Keratinocyte (primary cell): ENCODE results near the gene GCA. TPM values are rescaled to one million over a fixed set of nuclear protein-coding genes. Genes with fewer than 3 reads are reported as not detected.

Experiments
- DNase-seq: peaks from one replicate; pipeline ENCODE4 v3.0.0-alpha.2; 2011; ENCODE audit warnings: low read depth, missing footprints, low spot score
- FAIRE-seq: peaks from 2 replicates; lab custom pipeline; 2011; peaks lifted over from hg19 to GRCh38; lab: Jason Lieb, UNC
- H2AFZ ChIP-seq: 2 replicates; pipeline ENCODE4 v1.6.0; 2012; ENCODE audit warnings: low read length, control low read depth, inconsistent platforms; ENCODE audit not compliant: control insufficient read depth
- H3K27ac ChIP-seq: 2 replicates; pipeline ENCODE4 v1.5.1; 2011; ENCODE audit warnings: low read length; ENCODE audit not compliant: control insufficient read depth, insufficient read depth
- H3K27me3 ChIP-seq: 3 replicates; pipeline ENCODE4 v1.6.0; 2011; ENCODE audit warnings: low read length; ENCODE audit not compliant: control insufficient read depth, insufficient read depth; ENCODE audit errors: extremely low read depth
- H3K36me3 ChIP-seq, 2 experiments: 2 replicates in 1 of 2; 3 replicates in 1 of 2; pipeline ENCODE4 v1.5.1; 2011; ENCODE audit warnings: low read length in 2 of 2, mild to moderate bottlenecking in 1 of 2; ENCODE audit not compliant: control insufficient read depth in 2 of 2, insufficient read depth in 2 of 2; ENCODE audit errors: extremely low read depth in 1 of 2
- H3K4me1 ChIP-seq: 3 replicates; pipeline ENCODE4 v1.5.1; 2011; ENCODE audit warnings: low read length; ENCODE audit not compliant: control insufficient read depth, insufficient read depth; ENCODE audit errors: extremely low read depth
- H3K4me2 ChIP-seq: 3 replicates; pipeline ENCODE4 v1.6.0; 2011; ENCODE audit warnings: low read depth, low read length; ENCODE audit not compliant: control insufficient read depth, insufficient read depth; ENCODE audit errors: extremely low read depth
- H3K4me3 ChIP-seq, 3 experiments: fragments of 200-600 bp in 1 of 3; sonication (generic) in 1 of 3; 2 replicates in 2 of 3; 3 replicates in 1 of 3; pipeline ENCODE4 v1.5.1; 2011 to 2016; ENCODE audit warnings: low read length in 3 of 3, mild to moderate bottlenecking in 3 of 3, control low read depth in 2 of 3, inconsistent platforms in 1 of 3, low read depth in 1 of 3, mixed read lengths in 1 of 3, mixed run types in 1 of 3, moderate library complexity in 1 of 3; ENCODE audit not compliant: control insufficient read depth in 2 of 3, insufficient read depth in 2 of 3; ENCODE audit errors: extremely low read depth in 1 of 3
- H3K79me2 ChIP-seq: 2 replicates; pipeline ENCODE4 v1.6.0; 2012; ENCODE audit warnings: low read length; ENCODE audit not compliant: control insufficient read depth, insufficient read depth
- H3K9ac ChIP-seq: 3 replicates; pipeline ENCODE4 v1.6.0; 2011; ENCODE audit warnings: low read length; ENCODE audit not compliant: control insufficient read depth, insufficient read depth; ENCODE audit errors: extremely low read depth
- H3K9me1 ChIP-seq: 3 replicates; pipeline ENCODE4 v1.6.0; 2011; ENCODE audit warnings: low read length; ENCODE audit not compliant: control insufficient read depth, insufficient read depth; ENCODE audit errors: extremely low read depth
- H3K9me3 ChIP-seq: 2 replicates; pipeline ENCODE4 v1.5.1; 2012; ENCODE audit warnings: low read depth, low read length; ENCODE audit not compliant: control insufficient read depth
- H4K20me1 ChIP-seq: 3 replicates; pipeline ENCODE4 v1.6.0; 2011; ENCODE audit warnings: low read length; ENCODE audit not compliant: control insufficient read depth, insufficient read depth; ENCODE audit errors: extremely low read depth
- EZH2 ChIP-seq: IDR thresholded peaks from one replicate; pipeline ENCODE4 v1.6.1; 2012; ENCODE audit warnings: inconsistent platforms, mild to moderate bottlenecking, low read length, moderate library complexity
- dilution Hi-C: fragments of 300-500 bp; cut with MboI; formaldehyde crosslinking; loops from one replicate; pipeline ENCODE4 v1.7.0; 2020; ENCODE audit warnings: low sequenced_read_pairs; ENCODE audit not compliant: extremely low pct_ligation_motif_present
- polyA minus RNA-seq, 3 experiments: library from RNA; depleted of rRNA, polyadenylated mRNA; stranded (reverse); fragments of >200 nt; gene quantifications; 1 replicate in 1 of 3; 2 replicates in 1 of 3; 3 replicates in 1 of 3; pipeline ENCODE4 v1.2.3, GENCODE V29; 2011
- polyA plus RNA-seq, 5 experiments: library from polyadenylated mRNA; depleted of rRNA in 3 of 5; stranded (reverse) in 3 of 5; stranded (forward) in 1 of 5; unstranded in 1 of 5; fragments of >200 nt; gene quantifications; 1 replicate in 1 of 5; 2 replicates in 3 of 5; 3 replicates in 1 of 5; pipeline versions ENCODE4 v1.2.1 to v1.2.3, GENCODE V29; 2011 to 2012; ENCODE audit warnings: missing spikeins in 2 of 5, low read depth in 1 of 5, low replicate concordance in 1 of 5
- TF ChIP-seq, protein P1 (sequence below), 3 experiments: IDR thresholded peaks in 1 of 3; conservative IDR thresholded peaks in 1 of 3; optimal IDR thresholded peaks in 1 of 3; 2 replicates in 2 of 3; 3 replicates in 1 of 3; pipeline versions ENCODE3 to v1.5.1; 2011; ENCODE audit warnings: low read length in 3 of 3, mild to moderate bottlenecking in 3 of 3, moderate library complexity in 2 of 3, control low read depth in 1 of 3, inconsistent platforms in 1 of 3; ENCODE audit not compliant: insufficient read depth in 2 of 3; ENCODE audit errors: extremely low read depth in 1 of 3

The GCA gene, protein sequence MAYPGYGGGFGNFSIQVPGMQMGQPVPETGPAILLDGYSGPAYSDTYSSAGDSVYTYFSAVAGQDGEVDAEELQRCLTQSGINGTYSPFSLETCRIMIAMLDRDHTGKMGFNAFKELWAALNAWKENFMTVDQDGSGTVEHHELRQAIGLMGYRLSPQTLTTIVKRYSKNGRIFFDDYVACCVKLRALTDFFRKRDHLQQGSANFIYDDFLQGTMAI
- polyA plus RNA-seq, result 5.6 to 10.0 TPM (median 6.9 TPM) in 3 replicates
- polyA plus RNA-seq (2011; ENCODE audit: low read depth), result 10.1 TPM
- 3.7 and 5.6 TPM in 2 replicates for polyA plus RNA-seq (2011; cell fraction: cytosol; rRNA removed)
- 5.5 and 9.5 TPM in 2 replicates for polyA plus RNA-seq (2011; cell fraction: nucleus; rRNA removed)
- polyA plus RNA-seq (2012; ENCODE audit: low replicate concordance), result 5.9 and 9.0 TPM in 2 replicates
- 1.3 to 11.5 TPM (median 2.7 TPM) in 3 replicates for polyA minus RNA-seq
- polyA minus RNA-seq (2011; cell fraction: cytosol; rRNA and poly(A)+ RNA removed), result 4.0 TPM
- polyA minus RNA-seq (2011; cell fraction: nucleus; rRNA and poly(A)+ RNA removed), result 1.9 and 5.2 TPM in 2 replicates

DNA sequence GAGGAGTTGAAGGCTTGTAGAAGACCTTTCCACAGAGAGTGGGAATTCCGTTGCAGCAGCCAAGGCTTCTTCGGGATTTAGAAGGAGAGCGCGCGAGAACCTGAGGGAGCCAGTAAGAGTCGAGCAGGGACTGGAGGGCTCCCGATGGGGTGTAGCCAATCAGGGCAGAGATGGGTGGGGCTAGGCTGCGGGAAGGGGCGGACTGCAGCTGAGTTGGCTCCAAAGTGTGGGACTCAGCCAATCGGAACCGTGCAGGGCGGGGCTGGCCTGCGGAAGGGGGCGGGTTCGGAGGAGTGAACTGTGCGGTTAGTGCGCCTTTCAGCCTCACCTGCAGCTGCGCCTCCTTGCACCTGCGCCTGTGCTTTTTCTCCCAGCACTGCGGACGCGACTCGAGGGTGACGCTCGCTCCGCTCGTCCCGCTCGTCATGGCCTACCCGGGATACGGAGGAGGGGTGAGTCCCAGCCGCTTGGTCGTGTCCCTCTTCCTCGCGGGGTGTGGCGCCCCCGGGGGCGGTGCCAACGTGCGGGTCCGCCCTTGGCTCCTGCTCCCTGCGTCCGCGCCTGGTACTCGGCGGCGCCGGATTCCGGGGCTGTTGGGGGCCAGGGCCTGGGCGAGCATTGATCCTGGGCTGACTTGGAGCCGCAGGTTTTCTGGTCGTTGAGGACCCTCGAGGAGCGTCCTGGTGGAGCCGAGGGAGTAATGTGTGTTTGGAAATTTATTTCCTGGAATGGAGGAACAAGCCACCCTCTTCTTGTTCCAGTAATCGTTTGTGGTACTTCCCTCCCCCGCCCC lies at the start of gene GCA:
Gene GCA (plus strand): TSS at position 309 of the 793 bp plus-strand sequence. CDS start 117 bp downstream, at position 426.
- peak; percentile 41 for DNase-seq
- TF ChIP-seq, protein P1, sequence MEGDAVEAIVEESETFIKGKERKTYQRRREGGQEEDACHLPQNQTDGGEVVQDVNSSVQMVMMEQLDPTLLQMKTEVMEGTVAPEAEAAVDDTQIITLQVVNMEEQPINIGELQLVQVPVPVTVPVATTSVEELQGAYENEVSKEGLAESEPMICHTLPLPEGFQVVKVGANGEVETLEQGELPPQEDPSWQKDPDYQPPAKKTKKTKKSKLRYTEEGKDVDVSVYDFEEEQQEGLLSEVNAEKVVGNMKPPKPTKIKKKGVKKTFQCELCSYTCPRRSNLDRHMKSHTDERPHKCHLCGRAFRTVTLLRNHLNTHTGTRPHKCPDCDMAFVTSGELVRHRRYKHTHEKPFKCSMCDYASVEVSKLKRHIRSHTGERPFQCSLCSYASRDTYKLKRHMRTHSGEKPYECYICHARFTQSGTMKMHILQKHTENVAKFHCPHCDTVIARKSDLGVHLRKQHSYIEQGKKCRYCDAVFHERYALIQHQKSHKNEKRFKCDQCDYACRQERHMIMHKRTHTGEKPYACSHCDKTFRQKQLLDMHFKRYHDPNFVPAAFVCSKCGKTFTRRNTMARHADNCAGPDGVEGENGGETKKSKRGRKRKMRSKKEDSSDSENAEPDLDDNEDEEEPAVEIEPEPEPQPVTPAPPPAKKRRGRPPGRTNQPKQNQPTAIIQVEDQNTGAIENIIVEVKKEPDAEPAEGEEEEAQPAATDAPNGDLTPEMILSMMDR (optimal IDR thresholded peaks at IDR 0.05 in 1 of 3, IDR thresholded peaks at IDR 0.05 in 1 of 3, conservative IDR thresholded peaks at IDR 0.05 in 1 of 3; ENCODE audit: extremely low read depth in 1 of 3, insufficient read depth in 2 of 3, low read length in 3 of 3), result no peak
- no peak for TF ChIP-seq EZH2
- Histone ChIP-seq H3K9ac (peak within 1 kb of the TSS; percentile 59), H3K27ac (no peak within 1 kb of the TSS), H3K4me1 (peaks cover 4% of the 10 kb centered on the region), H3K36me3 (no peaks in the 10 kb centered on the region), H3K9me3 (no peaks in the 10 kb centered on the region), H3K9me1 (no peaks in the 10 kb centered on the region), H3K4me2 (peak within 1 kb of the TSS; percentile 88), H2AFZ (peak within 1 kb of the TSS; percentile 94), H3K79me2 (no peaks in the 10 kb centered on the region), H4K20me1 (no peaks in the 10 kb centered on the region), H3K4me3 (peak within 1 kb of the TSS; percentile 68 to 85 (median 71)), H3K27me3 (no peaks in the 10 kb centered on the region)
- dilution Hi-C loops, result no loop called here
- FAIRE-seq, result peak; percentile 81

DNA sequence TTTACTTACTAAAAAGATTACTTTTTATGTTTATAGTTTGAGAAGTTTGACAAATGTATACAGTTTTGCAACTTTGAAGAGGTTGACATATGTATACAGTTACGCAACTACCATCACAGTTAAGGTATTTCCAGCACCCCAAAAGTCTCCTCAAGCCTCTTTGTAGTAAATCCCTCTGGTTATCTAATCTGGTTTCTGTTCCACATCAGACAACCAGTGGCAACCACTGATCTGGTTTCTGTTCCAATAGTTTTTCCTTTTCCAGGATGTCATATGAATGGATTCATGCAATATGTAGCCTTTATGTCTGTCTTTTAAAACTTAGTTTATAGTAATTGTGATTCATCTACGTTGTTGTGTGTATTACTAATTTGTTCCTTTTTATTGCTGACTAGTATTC lies 48.9 kb upstream of the GCA start:
- FAIRE-seq (no peak), DNase-seq (no peak)
- TF ChIP-seq EZH2, result no peak
- TF ChIP-seq, protein P1 (optimal IDR thresholded peaks at IDR 0.05 in 1 of 3, IDR thresholded peaks at IDR 0.05 in 1 of 3, conservative IDR thresholded peaks at IDR 0.05 in 1 of 3; ENCODE audit: extremely low read depth in 1 of 3, insufficient read depth in 2 of 3, low read length in 3 of 3), result no peak
- H3K4me1 ChIP-seq, result peaks cover 6% of the 10 kb centered on the region
- H3K9ac ChIP-seq, result no peak overlapping the region
- H3K27ac ChIP-seq, result no peak overlapping the region
- no peaks in the 10 kb centered on the region for H4K20me1 ChIP-seq
- no peak overlapping the region for H2AFZ ChIP-seq
- no peaks in the 10 kb centered on the region for H3K27me3 ChIP-seq
- peaks cover 0 to 3% of the 10 kb centered on the region in 2 experiments for H3K36me3 ChIP-seq
- H3K79me2 ChIP-seq, result no peaks in the 10 kb centered on the region
- H3K9me3 ChIP-seq, result no peaks in the 10 kb centered on the region
- no peak overlapping the region for H3K4me2 ChIP-seq
- no peaks in the 10 kb centered on the region for H3K9me1 ChIP-seq
- dilution Hi-C loops, result no loop called here
- no peak overlapping the region for H3K4me3 ChIP-seq
